Mesodermal cell (in vitro differentiated cells): ENCODE measurements around the gene C5.
A peak's percentile ranks its signal among the peaks of the same experiment; 100 is the strongest.
"Not testable (repeated sequence)": the region's sequence is repeated elsewhere in the genome, so short reads cannot be mapped to it uniquely, and the experiment has no call there.

ENCODE experiments used
- H3K27ac ChIP-seq: 2 replicates; pipeline ENCODE4 v1.7.0; 2013; ENCODE audit warnings: mild to moderate bottlenecking, low read depth, low read length, moderate library complexity; ENCODE audit not compliant: severe bottlenecking
- H3K36me3 ChIP-seq: 2 replicates; pipeline ENCODE4 v1.7.1; 2013; ENCODE audit warnings: mild to moderate bottlenecking, low read length, moderate library complexity; ENCODE audit not compliant: control insufficient read depth, insufficient read depth
- H3K4me1 ChIP-seq: one replicate; pipeline ENCODE4 v1.7.1; 2013; ENCODE audit warnings: mild to moderate bottlenecking, low read length; ENCODE audit not compliant: insufficient read depth, control insufficient read depth, poor library complexity, severe bottlenecking
- H3K4me3 ChIP-seq: 2 replicates; pipeline ENCODE4 v1.7.0; 2013; ENCODE audit warnings: low read length, control low read depth, mild to moderate bottlenecking; ENCODE audit not compliant: insufficient read depth, poor library complexity, severe bottlenecking; ENCODE audit errors: extremely low read depth
- H3K9me3 ChIP-seq: 2 replicates; pipeline ENCODE4 v1.7.1; 2013; ENCODE audit warnings: mild to moderate bottlenecking, low read length, moderate library complexity; ENCODE audit not compliant: control insufficient read depth
- WGBS, 2 experiments: methylation state at CpG; one replicate each; pipeline ENCODE4 v1.1.5; 2013; ENCODE audit warnings: missing lambda C conversion rate in 2 of 2; ENCODE audit not compliant: insufficient coverage in 2 of 2; 5-methylcytosine and 5-hydroxymethylcytosine counted together

Gene C5

DNA sequence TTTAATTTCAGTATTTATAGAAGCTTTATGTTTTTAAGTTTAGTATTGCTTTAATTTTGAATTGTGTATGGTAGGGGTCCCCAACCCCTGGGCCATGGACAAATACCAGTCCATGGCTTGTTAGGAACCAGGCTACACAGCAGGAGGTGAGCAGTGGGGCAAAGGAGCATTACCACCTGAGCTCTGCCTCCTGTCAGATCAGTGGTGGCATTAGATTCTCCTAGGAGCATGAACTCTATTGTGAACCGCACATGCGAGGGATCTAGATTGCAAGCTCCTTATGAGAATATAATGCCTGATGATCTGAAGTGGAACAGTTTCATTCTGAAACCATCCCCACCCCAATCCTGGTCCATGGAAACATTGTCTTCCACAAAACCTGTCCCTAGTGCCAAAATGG is 1.9 kb downstream of the C5 start:
- no peaks in the 10 kb centered on the region for H3K4me1 ChIP-seq
- no peak overlapping the region for H3K27ac ChIP-seq
- no peaks in the 10 kb centered on the region for H3K36me3 ChIP-seq
- H3K4me3 ChIP-seq = no peak overlapping the region
- no peaks in the 10 kb centered on the region for H3K9me3 ChIP-seq
- 100% methylated on average over 1 of the region's 2 CpGs; no CpG with 5 or more reads in 1 of the 2 experiments for WGBS, 2 experiments

DNA sequence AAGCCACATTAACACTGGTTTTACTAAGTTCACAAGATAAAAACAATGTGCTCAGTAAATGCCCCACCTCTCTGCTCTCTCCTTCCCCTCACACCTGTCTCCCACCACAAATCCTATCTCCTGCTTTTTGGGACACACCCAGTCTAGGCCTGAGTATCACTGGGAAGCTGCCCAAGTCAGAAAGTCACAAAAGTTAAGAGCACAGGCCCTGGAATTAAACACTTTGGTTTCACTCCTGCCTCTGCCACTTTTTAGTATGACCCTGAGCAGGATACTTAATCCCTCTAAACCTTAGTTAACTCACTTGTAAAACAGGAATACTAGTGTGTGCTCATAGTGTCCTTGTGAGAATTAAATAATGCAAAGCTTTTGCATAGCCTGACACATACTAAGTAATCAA is 11.3 kb downstream of the C5 start:
- H3K36me3 ChIP-seq = no peaks in the 10 kb centered on the region
- H3K9me3 ChIP-seq = no peaks in the 10 kb centered on the region
- H3K4me3 ChIP-seq = no peak overlapping the region
- no peak overlapping the region for H3K27ac ChIP-seq
- H3K4me1 ChIP-seq = no peaks in the 10 kb centered on the region

DNA sequence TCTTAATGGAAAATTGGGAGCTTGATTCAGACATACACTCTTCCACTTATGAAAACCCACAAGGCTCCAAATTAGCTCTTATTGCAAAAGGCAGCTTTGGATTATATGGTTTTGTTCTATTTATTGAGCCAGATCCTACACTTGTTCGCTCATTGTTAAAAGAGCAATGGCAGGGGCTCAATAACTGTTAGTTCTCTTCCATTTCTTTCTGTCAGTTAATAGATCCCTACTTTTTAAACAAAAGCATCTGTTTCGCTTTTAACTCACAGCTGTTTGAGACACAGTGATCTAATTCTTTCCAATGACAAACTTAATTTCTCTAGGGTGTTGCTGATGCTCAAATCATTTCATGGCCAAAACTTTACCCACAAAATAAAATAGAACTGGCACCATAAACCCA is 11.7 kb downstream of the C5 start:
- no peaks in the 10 kb centered on the region for H3K9me3 ChIP-seq
- no peaks in the 10 kb centered on the region for H3K4me1 ChIP-seq
- H3K36me3 ChIP-seq = no peaks in the 10 kb centered on the region
- WGBS, 2 experiments = 94 to 100% methylated on average over 1 to 2 of the region's 2 CpGs
- no peak overlapping the region for H3K4me3 ChIP-seq
- H3K27ac ChIP-seq = no peak overlapping the region

DNA sequence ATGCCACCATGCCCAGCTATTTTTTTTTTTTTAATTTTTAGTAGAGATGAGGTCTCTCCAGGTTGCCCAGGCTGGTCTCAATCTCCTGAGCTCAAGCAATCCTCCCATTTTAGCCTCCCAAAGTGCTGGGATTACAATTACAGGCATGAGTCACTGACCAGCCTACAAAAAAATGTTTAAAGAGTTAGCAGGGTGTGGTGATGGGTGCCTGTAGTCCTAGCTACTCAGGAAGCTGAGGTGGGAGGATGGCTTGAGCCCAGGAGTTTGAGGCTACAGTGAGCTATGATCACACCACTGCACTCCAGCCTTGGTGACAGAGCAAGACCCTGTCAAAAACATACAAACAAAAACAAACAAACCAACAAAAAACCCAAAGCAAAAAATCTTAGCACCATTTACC is 14.4 kb downstream of the C5 start:
- H3K9me3 ChIP-seq, H3K27ac ChIP-seq, H3K4me3 ChIP-seq, H3K36me3 ChIP-seq, H3K4me1 ChIP-seq: not testable (repeated sequence)

DNA sequence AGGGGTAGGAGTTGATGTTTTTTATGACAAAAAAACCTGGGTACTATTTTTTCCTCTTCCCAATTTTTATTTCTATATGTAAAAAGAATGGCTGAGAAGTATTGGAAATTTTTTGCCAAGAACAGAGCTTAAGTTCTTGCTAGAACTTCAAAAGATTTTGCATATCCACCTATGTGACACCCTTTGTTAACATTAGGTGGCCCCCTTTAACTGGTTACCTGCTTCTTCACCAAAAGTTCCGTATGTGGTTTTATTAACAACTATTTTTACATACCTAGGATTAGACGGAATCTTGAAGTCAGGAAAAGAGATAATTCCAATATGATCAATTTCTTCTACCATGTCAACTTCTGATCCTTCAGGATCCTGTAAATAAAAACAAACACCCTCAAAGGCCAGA is 15.5 kb downstream of the C5 start:
- H3K27ac ChIP-seq = no peak overlapping the region
- 80% methylated on average over 1 of the region's 2 CpGs; no CpG with 5 or more reads in 1 of the 2 experiments for WGBS, 2 experiments
- no peak overlapping the region for H3K4me3 ChIP-seq
- H3K9me3 ChIP-seq = no peaks in the 10 kb centered on the region
- H3K36me3 ChIP-seq = no peaks in the 10 kb centered on the region
- H3K4me1 ChIP-seq = no peaks in the 10 kb centered on the region

DNA sequence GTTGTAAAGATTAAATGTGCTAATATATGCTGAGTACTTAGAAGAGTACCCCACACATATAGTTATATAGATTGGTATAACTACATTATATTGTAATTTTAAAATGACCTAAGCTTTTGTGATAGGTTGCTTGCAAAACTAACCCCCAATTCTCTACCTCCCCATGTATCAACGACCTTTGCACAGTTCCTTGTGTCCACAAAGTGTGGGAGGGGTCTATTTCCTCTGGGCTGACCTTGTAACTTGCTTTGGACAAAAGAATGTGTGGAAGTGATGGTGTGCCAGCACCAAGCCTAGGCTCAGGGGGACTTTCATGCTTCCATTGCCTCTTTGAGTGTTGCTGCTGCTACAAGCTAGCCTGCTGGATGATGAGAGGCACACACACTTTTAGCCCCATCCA is 20.6 kb downstream of the C5 start:
- Histone ChIP-seq H3K4me1 (no peaks in the 10 kb centered on the region), H3K27ac (no peak overlapping the region), H3K9me3 (no peaks in the 10 kb centered on the region), H3K4me3 (no peak overlapping the region), H3K36me3 (no peaks in the 10 kb centered on the region)
- WGBS, 2 experiments = 60% methylated on average over 1 of the region's 1 CpG; no CpG with 5 or more reads in 1 of the 2 experiments

DNA sequence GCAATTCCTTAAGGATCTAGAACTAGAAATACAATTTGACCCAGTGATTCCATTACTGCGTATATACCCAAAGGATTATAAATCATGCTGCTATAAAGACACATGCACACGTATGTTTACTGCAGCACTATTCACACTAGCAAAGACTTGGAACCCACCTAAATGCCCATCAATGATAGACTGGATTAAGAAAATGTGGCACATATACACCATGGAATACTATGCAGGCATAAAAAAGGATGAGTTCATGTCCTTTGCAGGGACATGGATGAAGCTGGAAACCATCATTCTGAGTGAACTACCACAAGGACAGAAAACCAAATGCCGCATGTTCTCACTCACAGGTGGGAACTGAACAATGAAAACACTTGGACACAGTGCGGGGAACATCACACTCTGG is 21.8 kb downstream of the C5 start:
- H3K27ac ChIP-seq, H3K4me1 ChIP-seq, H3K4me3 ChIP-seq, H3K9me3 ChIP-seq, H3K36me3 ChIP-seq: not testable (repeated sequence)
- WGBS, 2 experiments = 91 to 96% methylated on average over 3 of the region's 4 CpGs

DNA sequence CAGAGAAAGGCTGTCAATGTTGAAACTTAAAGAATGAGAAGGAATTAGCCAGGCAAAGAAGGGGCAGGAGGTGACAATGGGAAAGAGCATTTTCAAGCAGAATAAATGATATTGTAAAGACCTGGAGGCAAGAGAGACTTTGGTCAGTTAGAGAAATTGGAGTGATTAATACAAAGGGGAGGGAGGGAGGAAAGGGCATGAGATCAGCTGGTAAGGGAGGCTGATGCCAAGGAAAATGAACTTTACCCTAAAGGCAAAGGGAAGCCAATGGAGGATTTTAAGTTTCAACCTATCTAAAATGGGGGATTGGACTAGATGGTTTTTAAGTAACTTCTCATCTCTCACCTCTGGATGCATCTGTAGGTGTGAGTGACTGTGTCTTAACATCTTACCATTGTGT is 23.3 kb downstream of the C5 start:
- H3K36me3 ChIP-seq = no peaks in the 10 kb centered on the region
- H3K9me3 ChIP-seq = no peaks in the 10 kb centered on the region
- H3K4me3 ChIP-seq = no peak overlapping the region
- no peaks in the 10 kb centered on the region for H3K4me1 ChIP-seq
- no peak overlapping the region for H3K27ac ChIP-seq

DNA sequence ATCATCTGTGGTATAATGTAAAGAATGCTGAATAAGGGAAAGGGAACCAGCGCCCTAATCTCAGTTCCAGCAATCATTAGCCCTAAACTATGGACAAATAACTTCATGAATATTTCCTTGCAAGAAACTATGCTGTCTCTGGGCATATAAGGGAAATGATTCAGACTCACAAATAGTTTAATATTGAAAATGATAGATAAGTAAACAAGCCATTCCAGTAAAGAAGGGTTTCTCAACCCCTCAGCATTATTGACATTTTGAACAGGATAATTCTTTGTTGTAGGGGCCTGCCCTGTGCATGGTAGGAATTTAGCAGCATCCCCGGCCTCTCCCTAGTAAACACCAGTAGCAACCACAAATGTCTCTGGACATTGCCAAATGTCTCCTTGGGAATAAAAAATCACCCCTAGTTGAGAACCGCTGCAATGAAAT is 23.8 kb downstream of the C5 start:
- Histone ChIP-seq H3K4me1 (no peaks in the 10 kb centered on the region), H3K9me3 (no peaks in the 10 kb centered on the region)

DNA sequence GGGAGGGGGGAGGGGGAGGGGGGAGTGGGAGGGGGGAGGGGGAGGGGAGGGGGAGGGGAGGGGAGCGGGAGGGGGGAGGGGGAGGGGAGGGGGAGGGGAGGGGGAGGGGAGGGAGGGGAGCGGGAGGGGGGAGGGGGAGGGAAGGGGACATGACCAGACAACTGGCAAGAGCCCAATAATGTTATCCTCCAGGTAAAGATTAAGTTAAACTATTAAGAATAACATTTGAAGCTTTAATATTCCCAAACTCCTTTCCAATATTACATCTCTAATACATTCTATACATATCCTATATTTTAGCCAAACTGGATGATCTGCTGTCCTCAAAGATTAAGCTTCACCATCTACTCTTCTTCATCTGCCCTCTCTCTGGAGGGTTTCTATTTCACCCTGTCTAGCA is 25.8 kb downstream of the C5 start:
- H3K27ac ChIP-seq = no peak overlapping the region
- no peaks in the 10 kb centered on the region for H3K36me3 ChIP-seq
- no peaks in the 10 kb centered on the region for H3K4me1 ChIP-seq
- no CpG with 5 or more reads among the region's 2 CpGs for WGBS, 2 experiments
- no peaks in the 10 kb centered on the region for H3K9me3 ChIP-seq
- H3K4me3 ChIP-seq = no peak overlapping the region

More for the DNA sequence above, 23.8 kb downstream of the C5 start:
- 80 to 100% methylated on average over 1 of the region's 3 CpGs for WGBS, 2 experiments
- H3K27ac ChIP-seq = peak overlapping the region; percentile 17
- H3K4me3 ChIP-seq = no peak overlapping the region
- no peaks in the 10 kb centered on the region for H3K36me3 ChIP-seq

DNA sequence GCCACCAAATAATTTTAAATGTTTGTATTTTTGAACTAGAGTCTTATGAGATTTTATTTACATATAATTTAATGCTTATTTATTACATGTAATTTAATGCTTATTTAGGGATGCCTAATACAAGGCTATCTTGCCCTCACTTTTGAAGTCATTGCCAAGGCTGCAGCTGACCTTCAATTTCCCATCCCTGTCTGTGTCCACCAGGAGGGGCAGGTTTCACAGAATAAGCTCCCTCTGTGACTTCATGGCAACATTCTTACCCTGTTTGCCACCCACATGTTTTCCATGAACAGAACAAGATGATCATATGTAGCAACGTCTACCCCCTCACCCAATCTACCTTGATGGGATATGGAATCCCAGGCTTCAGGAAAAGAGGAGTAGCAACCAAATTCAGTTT is 27.0 kb downstream of the C5 start:
- Histone ChIP-seq H3K27ac (no peak overlapping the region), H3K4me1 (no peaks in the 10 kb centered on the region), H3K4me3 (no peak overlapping the region), H3K9me3 (no peaks in the 10 kb centered on the region), H3K36me3 (no peaks in the 10 kb centered on the region)
- no CpG with 5 or more reads among the region's 1 CpG for WGBS, 2 experiments

DNA sequence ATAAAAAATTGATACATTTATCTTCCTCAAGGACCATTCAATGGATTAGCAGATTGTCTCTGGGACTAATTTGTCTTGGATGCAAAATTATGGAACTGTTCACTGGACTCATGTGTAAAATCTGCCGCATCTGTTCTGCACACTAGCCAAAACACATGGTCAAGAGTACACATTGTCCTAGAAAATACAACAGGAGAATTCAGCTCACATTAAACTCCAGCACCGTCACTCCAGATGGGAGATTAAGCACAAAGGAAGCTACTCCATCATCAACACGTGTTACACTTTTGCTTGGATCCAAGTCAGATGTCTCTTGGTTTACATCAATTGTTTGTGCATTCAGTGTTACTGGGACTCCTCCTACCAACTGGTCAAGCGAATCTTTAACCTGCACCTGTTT is 28.8 kb downstream of the C5 start:
- Histone ChIP-seq H3K36me3 (no peaks in the 10 kb centered on the region), H3K9me3 (no peaks in the 10 kb centered on the region), H3K4me1 (no peaks in the 10 kb centered on the region), H3K27ac (no peak overlapping the region), H3K4me3 (no peak overlapping the region)
- WGBS, 2 experiments = 79 to 81% methylated on average over 3 to 4 of the region's 4 CpGs
